ENCODE results near the gene HHAT.
"Not testable (repeated sequence)": the region's sequence is repeated elsewhere in the genome, so short reads cannot be mapped to it uniquely, and the experiment has no call there.

Gene HHAT

DNA sequence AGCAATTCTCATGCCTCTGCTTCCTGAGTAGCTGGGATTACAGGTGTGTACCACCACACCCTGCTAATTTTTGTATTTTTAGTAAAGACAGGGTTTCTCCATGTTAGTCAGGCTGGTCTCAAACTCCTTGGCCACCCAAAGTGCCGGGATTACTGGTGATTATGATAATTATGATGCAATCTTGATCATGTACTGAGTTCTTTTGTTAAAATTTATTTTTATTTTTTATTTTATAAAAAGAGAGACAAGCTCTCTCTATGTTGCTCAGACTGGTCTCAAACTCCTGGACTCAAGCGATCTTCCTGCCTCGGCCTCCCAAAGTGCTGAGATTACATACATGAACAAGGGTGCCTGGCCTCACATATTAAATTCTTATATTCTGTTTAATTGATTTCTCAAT is 25.6 kb downstream of the HHAT start:
- not testable (repeated sequence) for DNase-seq (ENCODE audit: low read depth in 2 of 2, low spot score in 1 of 2)

- no peak for DNase-seq (ENCODE audit: low read depth in 2 of 2, low spot score in 1 of 2)
Measured at GRCh38 chr1:210358626-210359025, 29.9 kb downstream of the HHAT start.

GRCh38 chr1:210359255-210359654 is 30.6 kb downstream of the HHAT start:
- no peak for DNase-seq (ENCODE audit: low read depth in 2 of 2, low spot score in 1 of 2)

DNA sequence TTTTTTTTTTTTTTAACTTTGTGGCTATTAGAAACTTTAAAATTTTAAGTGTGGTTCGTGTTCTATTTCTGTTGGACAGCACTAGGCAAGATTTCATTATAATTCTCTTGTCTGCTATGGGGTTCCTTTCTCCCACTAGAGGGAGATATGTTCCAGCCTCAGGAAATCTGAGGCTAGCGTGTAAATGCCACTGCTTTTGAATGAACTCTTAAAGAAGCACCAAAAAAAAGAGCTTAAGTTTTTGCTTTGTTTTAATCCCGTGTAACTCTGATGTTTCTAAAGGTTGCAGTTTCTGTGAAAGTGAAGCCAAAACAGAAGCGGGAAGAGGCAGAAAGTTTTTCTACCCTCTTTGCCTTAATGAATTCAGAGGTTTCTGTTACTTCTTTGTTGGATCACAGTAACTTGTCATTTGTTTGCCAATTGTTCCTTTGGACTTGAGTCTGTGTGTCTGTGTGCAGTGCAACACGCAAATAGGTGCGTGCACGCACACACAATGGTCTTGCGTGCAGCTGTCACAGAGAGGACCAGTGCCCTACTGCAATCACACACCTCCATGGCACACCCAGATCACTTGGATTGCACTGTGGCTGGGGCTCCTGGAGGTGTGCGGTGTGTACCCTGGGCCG is 32.3 kb downstream of the HHAT start:
- DNase-seq (ENCODE audit: low read depth in 2 of 2, low spot score in 1 of 2), result no peak

DNA sequence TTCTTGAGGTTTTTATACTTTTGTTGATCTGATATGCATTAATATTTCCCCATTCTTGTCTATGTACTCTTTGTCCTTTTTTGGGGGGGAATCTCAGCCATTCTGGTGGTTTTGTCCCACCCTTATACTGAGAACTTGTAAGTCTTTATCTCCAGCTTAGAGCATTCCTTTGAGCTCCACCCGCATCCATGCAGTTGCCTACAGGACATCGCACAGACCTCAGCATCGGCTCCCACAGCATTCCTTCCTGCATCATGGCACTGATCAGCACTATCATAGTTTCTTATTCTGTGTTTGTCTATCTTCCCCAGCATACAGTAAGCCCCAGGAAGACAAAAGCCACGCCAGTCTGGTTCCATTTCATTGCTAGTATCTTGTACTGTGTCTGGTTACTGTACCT is 33.0 kb downstream of the HHAT start:
- no peak for DNase-seq (ENCODE audit: low read depth in 2 of 2, low spot score in 1 of 2)

GRCh38 chr1:210362526-210362925 is 33.8 kb downstream of the HHAT start:
- DNase-seq (ENCODE audit: low read depth in 2 of 2, low spot score in 1 of 2), result no peak

- DNase-seq (ENCODE audit: low read depth in 2 of 2, low spot score in 1 of 2), result no peak
Measured at GRCh38 chr1:210363119-210363518, 34.4 kb downstream of the HHAT start.

- DNase-seq (ENCODE audit: low read depth in 2 of 2, low spot score in 1 of 2), result no peak
Measured at GRCh38 chr1:210364479-210364878, 35.8 kb downstream of the HHAT start.

DNA sequence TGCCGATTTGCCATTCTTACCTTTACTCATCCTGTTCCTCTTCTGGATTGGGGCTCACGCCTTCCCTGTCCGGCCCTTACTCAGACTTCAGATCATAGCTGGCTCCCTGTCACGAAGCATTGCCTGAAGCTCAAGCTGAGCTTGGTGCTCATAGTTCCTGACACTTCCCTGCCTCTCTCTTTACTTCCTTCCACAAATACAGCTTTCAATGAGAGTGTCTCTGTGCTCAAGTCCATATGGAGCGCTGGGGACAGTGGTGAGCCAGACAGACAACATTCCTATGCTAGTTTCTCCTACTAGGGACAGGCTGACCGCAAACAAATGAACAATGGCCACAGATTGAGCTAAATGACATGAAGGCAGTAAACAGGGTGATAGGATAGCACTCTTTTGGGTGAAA is 38.1 kb downstream of the HHAT start:
- no peak for DNase-seq (ENCODE audit: low read depth in 2 of 2, low spot score in 1 of 2)

- DNase-seq (ENCODE audit: low read depth in 2 of 2, low spot score in 1 of 2), result no peak
Measured at GRCh38 chr1:210367566-210367965, 38.9 kb downstream of the HHAT start.

GRCh38 chr1:210369425-210369824 is 40.7 kb downstream of the HHAT start:
- DNase-seq (ENCODE audit: low read depth in 2 of 2, low spot score in 1 of 2), result no peak

- DNase-seq (ENCODE audit: low read depth in 2 of 2, low spot score in 1 of 2), result no peak
Measured at GRCh38 chr1:210371916-210372315, 43.2 kb downstream of the HHAT start.

GRCh38 chr1:210372491-210372890 is 43.8 kb downstream of the HHAT start:
- no peak for DNase-seq (ENCODE audit: low read depth in 2 of 2, low spot score in 1 of 2)

DNA sequence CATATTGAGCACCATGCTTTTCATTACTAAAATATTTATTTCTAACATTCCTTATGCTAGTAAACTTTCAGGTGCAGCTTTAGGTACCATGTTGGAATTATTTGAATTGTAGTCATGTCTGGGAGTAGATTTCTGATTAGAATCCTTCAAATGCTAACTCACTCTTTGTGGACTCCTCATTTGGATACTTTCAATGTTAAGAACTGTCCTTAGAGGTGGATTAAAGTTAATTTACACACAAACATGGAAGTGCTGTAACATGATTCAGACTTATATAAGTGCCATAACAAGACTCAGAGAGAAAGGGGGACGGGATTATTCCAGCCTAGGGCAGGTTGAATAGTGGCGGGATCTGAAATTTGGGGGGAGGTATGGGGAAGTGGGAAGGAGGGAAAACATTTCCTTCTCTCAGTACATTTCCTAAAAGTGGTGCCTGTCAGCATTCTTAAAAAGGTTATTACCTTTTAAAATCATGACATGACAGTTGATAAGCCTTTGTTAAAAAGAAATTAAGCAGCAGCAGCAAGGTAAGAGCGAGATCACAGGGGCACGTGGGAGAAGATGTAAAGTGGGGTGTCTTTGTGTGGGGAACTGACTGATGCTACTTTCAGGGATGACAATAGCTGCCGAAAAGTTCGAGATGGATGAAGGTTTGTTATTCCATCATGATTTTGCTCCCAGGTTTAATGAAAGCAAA is 44.4 kb downstream of the HHAT start:
- no peak for DNase-seq (ENCODE audit: low read depth in 2 of 2, low spot score in 1 of 2)

DNA sequence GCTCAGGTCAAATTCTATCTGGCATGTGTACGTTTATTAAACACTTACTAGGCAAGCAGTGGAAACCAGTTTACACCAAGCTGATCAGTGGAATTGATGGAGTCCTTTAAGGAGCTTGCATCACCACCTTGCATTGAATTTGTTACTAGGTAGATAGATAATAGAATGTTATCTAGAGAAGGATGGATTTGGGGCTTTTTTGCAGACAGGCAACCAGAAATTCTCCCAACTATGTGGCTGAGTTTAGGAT is 44.9 kb downstream of the HHAT start:
- DNase-seq (ENCODE audit: low read depth in 2 of 2, low spot score in 1 of 2), result no peak

- peak; percentile 5 to 35 for DNase-seq (ENCODE audit: low read depth in 2 of 2, low spot score in 1 of 2)
Measured at GRCh38 chr1:210373878-210374599, 45.3 kb downstream of the HHAT start.

DNA sequence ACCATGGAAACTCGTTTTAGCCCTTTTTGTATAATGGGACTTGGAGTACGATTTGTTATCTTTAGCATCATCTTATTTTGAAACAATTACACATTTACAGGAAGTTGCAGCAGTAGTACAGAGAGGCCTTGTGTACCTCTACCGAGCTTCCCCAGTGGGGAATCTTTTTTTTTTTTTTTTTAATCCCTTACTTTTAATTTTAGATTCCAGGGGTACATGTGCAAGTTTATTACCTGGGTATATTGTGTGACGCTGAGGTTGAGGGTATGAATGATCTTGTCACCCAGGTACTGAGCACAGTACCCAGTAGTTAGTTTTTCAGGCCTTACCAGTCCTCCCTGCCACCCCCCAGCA is 45.9 kb downstream of the HHAT start:
- no peak for DNase-seq (ENCODE audit: low read depth in 2 of 2, low spot score in 1 of 2)

DNA sequence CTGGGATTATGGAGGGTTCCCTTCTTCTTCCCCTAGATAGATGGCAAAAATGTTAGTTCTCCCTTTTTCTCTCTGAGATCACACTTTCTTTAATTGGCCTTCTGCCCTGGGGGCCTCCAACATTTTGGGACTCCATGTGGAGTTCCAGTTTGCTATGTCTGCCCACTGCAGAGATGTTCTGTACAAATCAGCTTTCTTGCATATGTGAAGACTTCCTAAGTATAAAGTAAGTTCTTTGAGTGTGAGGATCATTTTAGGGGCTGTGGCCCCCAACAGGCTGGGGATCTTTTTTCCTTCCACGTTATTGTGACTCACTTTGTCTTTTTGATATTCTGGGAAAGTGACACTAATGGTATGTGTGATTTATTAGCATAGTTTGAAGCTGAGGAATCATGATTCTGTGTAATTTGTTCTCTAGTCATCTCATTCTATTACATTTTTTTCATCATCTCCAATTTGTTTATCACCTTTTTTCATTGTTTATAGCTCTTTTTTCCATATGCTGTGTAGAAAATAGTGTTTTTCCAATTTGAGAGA is 48.2 kb downstream of the HHAT start:
- no peak for DNase-seq (ENCODE audit: low read depth in 2 of 2, low spot score in 1 of 2)

- DNase-seq (ENCODE audit: low read depth in 2 of 2, low spot score in 1 of 2), result no peak
Measured at GRCh38 chr1:210377731-210378333, 49.1 kb downstream of the HHAT start.

GRCh38 chr1:210378736-210379135 is 50.0 kb downstream of the HHAT start:
- DNase-seq (ENCODE audit: low read depth in 2 of 2, low spot score in 1 of 2), result no peak

DNA sequence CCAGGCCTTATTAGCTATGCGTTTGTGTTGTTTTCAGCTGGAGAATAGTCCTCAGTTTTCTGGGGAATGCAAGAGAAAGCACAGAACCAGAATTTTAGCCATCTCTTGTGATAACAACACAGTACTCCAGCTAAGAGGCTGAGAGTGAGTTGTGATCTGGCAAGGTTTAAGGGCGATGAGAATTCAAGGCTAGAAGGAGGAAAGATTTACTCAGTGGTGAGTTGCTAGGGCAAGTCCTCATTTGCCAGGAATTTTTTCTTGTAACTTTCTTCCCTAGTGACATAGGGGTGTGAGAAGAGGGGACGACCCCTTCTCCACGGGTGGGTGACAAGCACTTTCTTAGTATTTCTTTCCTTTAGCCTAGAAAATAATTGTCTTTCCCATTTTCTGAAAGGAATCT is 53.2 kb downstream of the HHAT start:
- DNase-seq (ENCODE audit: low read depth in 2 of 2, low spot score in 1 of 2), result no peak

DNA sequence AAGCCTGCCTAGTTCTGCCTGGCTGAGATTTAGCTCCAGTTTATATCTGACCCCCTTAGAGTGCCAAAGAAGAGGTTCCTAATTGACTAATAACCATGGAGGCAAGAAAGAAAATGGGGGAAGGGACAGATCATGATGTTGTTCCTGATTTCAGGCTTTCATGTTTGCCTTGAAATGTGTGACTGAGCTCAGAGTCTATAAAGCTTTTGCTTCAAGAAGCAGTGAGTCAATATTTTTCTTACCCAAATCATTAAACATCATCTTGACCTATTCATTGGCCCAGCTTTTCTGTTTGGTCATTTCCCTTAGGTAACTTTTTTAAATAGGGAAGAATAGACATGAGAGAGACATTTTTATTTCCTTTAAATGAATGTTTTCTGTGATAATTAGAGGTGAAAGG is 55.9 kb downstream of the HHAT start:
- DNase-seq (ENCODE audit: low read depth in 2 of 2, low spot score in 1 of 2), result no peak

All from stimulated activated CD8-positive, alpha-beta memory T cell treated with anti-CD3 and anti-CD28 coated beads, Interleukin-4, amount 100 ng/mL, for 4 hours (primary cell).